GM23248 (cell line): Measurements from ENCODE around the gene GADD45GIP1. TPM values are rescaled to one million over a fixed set of nuclear protein-coding genes. Genes with fewer than 3 reads are reported as not detected.

Source experiments
- DNase-seq: peaks from one replicate; pipeline ENCODE4 v3.0.0-alpha.2; 2015
- H2AFZ ChIP-seq: fragments of 200-600 bp; sonication (generic); 2 replicates; pipeline ENCODE4 v1.6.1; 2016; ENCODE audit warnings: antibody characterized with exemption
- H3F3A ChIP-seq: fragments of 200-600 bp; sonication (generic); 2 replicates; pipeline ENCODE4 v1.6.1; 2016; ENCODE audit warnings: mild to moderate bottlenecking, antibody characterized with exemption, mixed run types; ENCODE audit not compliant: insufficient read depth
- H3K27ac ChIP-seq: fragments of 200-600 bp; sonication (generic); 2 replicates; pipeline ENCODE4 v1.5.1; 2016; ENCODE audit warnings: mild to moderate bottlenecking
- H3K27me3 ChIP-seq: fragments of 200-600 bp; sonication (generic); replicated peaks from 2 replicates; pipeline ENCODE4 v1.6.1; 2016; ENCODE audit warnings: mild to moderate bottlenecking; ENCODE audit not compliant: insufficient read depth
- H3K36me3 ChIP-seq: fragments of 200-600 bp; sonication (generic); 2 replicates; pipeline ENCODE4 v1.6.1; 2016; ENCODE audit warnings: low read depth, mild to moderate bottlenecking
- H3K4me1 ChIP-seq: fragments of 200-600 bp; sonication (generic); 2 replicates; pipeline ENCODE4 v1.6.1; 2016; ENCODE audit warnings: mild to moderate bottlenecking; ENCODE audit not compliant: insufficient read depth
- H3K4me2 ChIP-seq: fragments of 200-600 bp; sonication (generic); one replicate; pipeline ENCODE4 v1.6.1; 2016; ENCODE audit warnings: mild to moderate bottlenecking; ENCODE audit not compliant: unreplicated experiment
- H3K4me3 ChIP-seq: fragments of 200-600 bp; sonication (generic); 2 replicates; pipeline ENCODE4 v1.5.1; 2016; ENCODE audit warnings: mild to moderate bottlenecking
- H3K79me2 ChIP-seq: fragments of 200-600 bp; sonication (generic); 2 replicates; pipeline ENCODE4 v1.6.1; 2016; ENCODE audit warnings: mild to moderate bottlenecking; ENCODE audit not compliant: insufficient read depth
- H3K9ac ChIP-seq: fragments of 200-600 bp; sonication (generic); 2 replicates; pipeline ENCODE4 v1.6.1; 2016; ENCODE audit warnings: mild to moderate bottlenecking
- H3K9me2 ChIP-seq: fragments of 200-600 bp; sonication (generic); 2 replicates; pipeline ENCODE4 v1.6.1; 2016; ENCODE audit warnings: mixed run types, mild to moderate bottlenecking, moderate library complexity; ENCODE audit not compliant: insufficient read depth
- H3K9me3 ChIP-seq: fragments of 200-600 bp; sonication (generic); one replicate; pipeline ENCODE4 v1.6.1; 2017; ENCODE audit warnings: low read depth
- H4K20me1 ChIP-seq: fragments of 200-600 bp; sonication (generic); 2 replicates; pipeline ENCODE4 v1.6.0; 2016; ENCODE audit not compliant: insufficient read depth
- EZH2 ChIP-seq: fragments of 200-600 bp; sonication (generic); IDR thresholded peaks from 2 replicates; pipeline ENCODE4 v1.6.1; 2018; ENCODE audit warnings: antibody characterized with exemption, mild to moderate bottlenecking; ENCODE audit not compliant: insufficient read depth, poor library complexity, severe bottlenecking
- EZH2phosphoT487 ChIP-seq: fragments of 200-600 bp; sonication (generic); IDR thresholded peaks from 2 replicates; pipeline ENCODE4 v1.6.1; 2018; ENCODE audit warnings: antibody characterized with exemption, moderate library complexity, mild to moderate bottlenecking, low read depth; ENCODE audit not compliant: insufficient read depth
- WGBS, 2 experiments: methylation state at CpG; one replicate each; pipeline ENCODE4 v1.1.6; 2015 to 2017; ENCODE audit warnings: low lambda C conversion rate in 2 of 2, low coverage in 1 of 2; ENCODE audit errors: missing lambda C conversion rate in 2 of 2; 5-methylcytosine and 5-hydroxymethylcytosine counted together
- in situ Hi-C: fragments of 300-500 bp; cut with MboI; formaldehyde crosslinking; loops from 2 replicates; pipeline ENCODE4 v1.15.0; 2020
- polyA plus RNA-seq: library from polyadenylated mRNA; unstranded; fragments of >200 nt; fragmentation: Nextera tagmentation; extraction: Ambion mirVana; gene quantifications from 2 replicates; pipeline ENCODE4 v1.2.1, GENCODE V29; 2016
- total RNA-seq: library from RNA; depleted of rRNA; stranded (reverse); fragments of >200 nt; shearing (Covaris generic); gene quantifications from 2 replicates; pipeline ENCODE4 v1.2.3, GENCODE V29; 2014

Gene GADD45GIP1
- total and polyA plus RNA-seq, 2 experiments from 2014 or later, result 48.4 to 132 TPM

DNA sequence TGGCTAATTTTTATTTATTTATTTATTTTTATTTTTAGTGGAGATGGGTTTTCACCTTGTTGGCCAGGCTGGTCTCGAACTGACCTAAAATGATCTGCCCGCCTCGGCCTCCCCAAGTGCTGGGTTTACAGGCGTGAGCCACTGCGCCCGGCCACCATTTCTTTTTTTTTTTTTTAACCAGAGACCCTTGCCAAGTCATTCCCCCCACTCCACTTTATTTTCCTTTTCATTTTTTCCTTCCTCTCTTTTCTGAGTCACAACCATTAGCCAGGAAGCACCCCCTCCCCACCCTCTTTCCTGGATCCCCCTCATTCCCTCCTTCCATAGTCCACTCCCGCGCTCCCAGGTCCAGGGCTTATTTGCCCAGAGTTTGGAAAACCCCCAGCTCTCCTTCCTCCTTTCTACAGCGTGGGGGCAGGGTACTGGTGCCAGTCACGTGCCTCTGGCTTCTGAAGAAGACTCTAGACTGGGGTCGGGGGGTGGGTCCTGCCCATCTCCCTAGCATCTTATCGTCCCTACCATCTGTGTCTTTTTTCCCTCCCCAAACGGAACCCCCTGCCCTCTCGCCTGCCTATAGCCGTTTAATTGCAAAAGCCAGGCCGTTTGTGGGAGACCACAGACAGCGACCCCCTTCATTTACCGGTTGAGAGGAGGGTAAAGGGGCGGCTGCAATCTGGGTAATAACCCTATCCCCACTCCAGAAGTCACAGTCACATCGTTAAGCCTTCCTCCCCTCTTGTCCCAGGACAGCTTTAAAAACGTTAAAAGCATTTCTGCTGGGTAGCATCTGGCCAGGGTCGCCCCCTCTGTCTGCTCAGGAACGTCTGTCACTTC, 19.7 kb downstream of the GADD45GIP1 start:
- Histone ChIP-seq H3K9me2 (no peaks in the 10 kb centered on the region), H3K36me3 (peaks cover 24% of the 10 kb centered on the region), H3K79me2 (peaks cover 50% of the 10 kb centered on the region), H2AFZ (peak overlapping the region; percentile 88), H3K4me2 (peak overlapping the region; percentile 77), H3K9me3 (no peaks in the 10 kb centered on the region), H4K20me1 (peaks cover 6% of the 10 kb centered on the region; the same call in 1 of the 2 replicates), H3K27me3 (no peaks in the 10 kb centered on the region), H3F3A (peaks cover 30% of the 10 kb centered on the region), H3K4me3 (peak overlapping the region; percentile 73), H3K9ac (peak overlapping the region; percentile 97), H3K27ac (no peak overlapping the region; the same call in 1 of the 2 replicates), H3K4me1 (peaks cover 20% of the 10 kb centered on the region)
- no peak for TF ChIP-seq EZH2phosphoT487
- no peak for TF ChIP-seq EZH2
- in situ Hi-C loops, result no loop called here
- WGBS, 2 experiments, result 35% methylated on average over 22 to 23 of the region's 23 CpGs
- DNase-seq, result no peak

- peaks cover 50% of the 10 kb centered on the region for H3K79me2 ChIP-seq
- H3K4me3 ChIP-seq, result no peak overlapping the region
- peaks cover 19% of the 10 kb centered on the region for H3K36me3 ChIP-seq
- DNase-seq, result no peak
- 83 to 85% methylated on average over 7 of the region's 7 CpGs for WGBS, 2 experiments
- no peaks in the 10 kb centered on the region for H3K9me3 ChIP-seq
- H3K27me3 ChIP-seq, result no peaks in the 10 kb centered on the region
- H3F3A ChIP-seq, result peaks cover 24% of the 10 kb centered on the region
- no peak overlapping the region for H2AFZ ChIP-seq
- in situ Hi-C loops, result no loop called here
- peaks cover 6% of the 10 kb centered on the region; the same call in 1 of the 2 replicates for H4K20me1 ChIP-seq
- H3K4me2 ChIP-seq, result no peak overlapping the region
- no peaks in the 10 kb centered on the region for H3K9me2 ChIP-seq
- no peak overlapping the region for H3K27ac ChIP-seq
- TF ChIP-seq EZH2 (no peak), EZH2phosphoT487 (no peak)
- H3K4me1 ChIP-seq, result peaks cover 23% of the 10 kb centered on the region
- H3K9ac ChIP-seq, result no peak overlapping the region
Measured at GRCh38 chr19:12936582-12936981, 20.4 kb downstream of the GADD45GIP1 start.

GRCh38 chr19:12935071-12935470, 22.0 kb downstream of the GADD45GIP1 start:
- no peak for DNase-seq
- H2AFZ ChIP-seq, result no peak overlapping the region
- in situ Hi-C loops, result no loop called here
- no peak overlapping the region for H3K4me2 ChIP-seq
- WGBS, 2 experiments, result 89 to 92% methylated on average over 10 of the region's 10 CpGs
- peaks cover 49% of the 10 kb centered on the region for H3K79me2 ChIP-seq
- H3K9ac ChIP-seq, result no peak overlapping the region
- H3K36me3 ChIP-seq, result peaks cover 5% of the 10 kb centered on the region; the same call in 1 of the 2 replicates
- peaks cover 12% of the 10 kb centered on the region for H3K4me1 ChIP-seq
- H3K27me3 ChIP-seq, result no peaks in the 10 kb centered on the region
- H3K9me2 ChIP-seq, result no peaks in the 10 kb centered on the region
- H4K20me1 ChIP-seq, result peaks cover 6% of the 10 kb centered on the region; the same call in 1 of the 2 replicates
- peaks cover 12% of the 10 kb centered on the region for H3F3A ChIP-seq
- H3K4me3 ChIP-seq, result no peak overlapping the region
- no peaks in the 10 kb centered on the region for H3K9me3 ChIP-seq
- no peak overlapping the region for H3K27ac ChIP-seq
- TF ChIP-seq EZH2phosphoT487, result no peak
- no peak for TF ChIP-seq EZH2

- Histone ChIP-seq H3K27me3 (no peaks in the 10 kb centered on the region), H3K4me3 (peak within 1 kb of the TSS; percentile 81), H3K36me3 (no peaks in the 10 kb centered on the region; the same call in 1 of the 2 replicates), H4K20me1 (no peaks in the 10 kb centered on the region; the same call in 1 of the 2 replicates), H3K27ac (peak within 1 kb of the TSS; percentile 64), H3K9me3 (no peaks in the 10 kb centered on the region), H3K4me1 (peaks cover 6% of the 10 kb centered on the region; the same call in 1 of the 2 replicates), H3K4me2 (peak within 1 kb of the TSS; percentile 97), H3K79me2 (peaks cover 41% of the 10 kb centered on the region), H3K9ac (peak within 1 kb of the TSS; percentile 90), H2AFZ (peak within 1 kb of the TSS; percentile 99), H3K9me2 (no peaks in the 10 kb centered on the region), H3F3A (no peaks in the 10 kb centered on the region)
- in situ Hi-C loops, result no loop called here
- TF ChIP-seq EZH2phosphoT487, result no peak
- no peak for TF ChIP-seq EZH2
- DNase-seq, result peak; percentile 97
- WGBS, 2 experiments, result 7% methylated on average over 47 to 51 of the region's 51 CpGs
Measured at GRCh38 chr19:12933287-12934072, 23.5 kb downstream of the GADD45GIP1 start, which contains the start of gene FARSA. FARSA (minus strand) TSS chr19:12933711; CDS start chr19:12933696, 15 bp downstream.
